Neural progenitor cell (in vitro differentiated cells): Measurements from ENCODE around the gene NUDC. TPM values are rescaled to one million over a fixed set of nuclear protein-coding genes. Genes with fewer than 3 reads are reported as not detected.

ENCODE experiments used
- DNase-seq: peaks from one replicate; pipeline ENCODE4 v3.0.0-alpha.2; 2016; ENCODE audit warnings: low spot score
- H2AFZ ChIP-seq: fragments of 200-600 bp; sonication (generic); replicated peaks from 2 replicates; pipeline ENCODE4 v1.6.1; 2016; ENCODE audit warnings: antibody characterized with exemption
- H3F3A ChIP-seq: fragments of 200-600 bp; sonication (generic); 2 replicates; pipeline ENCODE4 v1.6.1; 2016; ENCODE audit warnings: antibody characterized with exemption, low read depth
- H3K27ac ChIP-seq: fragments of 200-600 bp; sonication (generic); 2 replicates; pipeline ENCODE4 v1.5.1; 2016; ENCODE audit warnings: mild to moderate bottlenecking
- H3K27me3 ChIP-seq: fragments of 200-600 bp; sonication (generic); 2 replicates; pipeline ENCODE4 v1.6.1; 2016; ENCODE audit warnings: mild to moderate bottlenecking, moderate library complexity
- H3K36me3 ChIP-seq: fragments of 200-600 bp; sonication (generic); 2 replicates; pipeline ENCODE4 v1.5.1; 2016
- H3K4me1 ChIP-seq: fragments of 200-600 bp; sonication (generic); 2 replicates; pipeline ENCODE4 v1.6.1; 2016; ENCODE audit warnings: mixed run types
- H3K4me2 ChIP-seq: fragments of 200-600 bp; sonication (generic); 2 replicates; pipeline ENCODE4 v1.6.1; 2016
- H3K4me3 ChIP-seq: fragments of 200-600 bp; sonication (generic); 2 replicates; pipeline ENCODE4 v1.5.1; 2016
- H3K79me2 ChIP-seq: fragments of 200-600 bp; sonication (generic); 2 replicates; pipeline ENCODE4 v1.6.1; 2016; ENCODE audit warnings: low read depth
- H3K9ac ChIP-seq: fragments of 200-600 bp; sonication (generic); 2 replicates; pipeline ENCODE4 v1.6.1; 2016
- H3K9me3 ChIP-seq: fragments of 200-600 bp; sonication (generic); 2 replicates; pipeline ENCODE4 v1.5.1; 2016; ENCODE audit warnings: low read depth
- H4K20me1 ChIP-seq: fragments of 200-600 bp; sonication (generic); 2 replicates; pipeline ENCODE4 v1.6.1; 2016; ENCODE audit warnings: low read depth
- H3K27ac Mint-ChIP-seq: 3 replicates; pipeline ENCODE4 v1.8.0; 2021; ENCODE audit warnings: mixed read lengths
- H3K27me3 Mint-ChIP-seq: 2 replicates; pipeline ENCODE4 v1.8.0; 2022; ENCODE audit warnings: low read depth, mild to moderate bottlenecking, inconsistent platforms, moderate library complexity, mixed read lengths; ENCODE audit not compliant: insufficient read depth
- H3K36me3 Mint-ChIP-seq: 3 replicates; pipeline ENCODE4 v1.8.0; 2021; ENCODE audit warnings: mixed read lengths
- H3K4me1 Mint-ChIP-seq: 3 replicates; pipeline ENCODE4 v1.8.0; 2021; ENCODE audit warnings: mixed read lengths
- H3K4me3 Mint-ChIP-seq: 3 replicates; pipeline ENCODE4 v1.8.0; 2021; ENCODE audit warnings: mild to moderate bottlenecking, moderate library complexity, mixed read lengths
- H3K9me3 Mint-ChIP-seq: 3 replicates; pipeline ENCODE4 v1.8.0; 2020; ENCODE audit warnings: mixed read lengths
- EZH2 ChIP-seq: fragments of 200-600 bp; sonication (generic); IDR thresholded peaks from 2 replicates; pipeline ENCODE4 v1.6.1; 2017; ENCODE audit warnings: antibody characterized with exemption, mild to moderate bottlenecking, moderate library complexity
- EZH2phosphoT487 ChIP-seq: fragments of 200-600 bp; sonication (generic); IDR thresholded peaks from 2 replicates; pipeline ENCODE4 v1.6.1; 2017; ENCODE audit warnings: antibody characterized with exemption
- total RNA-seq: library from RNA; depleted of rRNA; stranded (reverse); fragments of >200 nt; gene quantifications from 2 replicates; pipeline ENCODE4 v1.2.3, GENCODE V29; 2015; ENCODE audit warnings: low replicate concordance
- TF ChIP-seq, protein P1 (sequence below): fragments of 200-600 bp; sonication (generic); IDR thresholded peaks from 2 replicates; pipeline ENCODE4 v1.5.1; 2017; ENCODE audit warnings: antibody characterized with exemption, mild to moderate bottlenecking

Gene NUDC
- total RNA-seq, 1 donor from 2014 or later = 28.6 TPM

- H3K79me2 ChIP-seq = no peaks in the 10 kb centered on the region
- Mint-ChIP-seq H3K4me1 (no peaks in the 10 kb centered on the region), H3K9me3 (no peaks in the 10 kb centered on the region), H3K4me3 (no peak overlapping the region), H3K36me3 (no peaks in the 10 kb centered on the region), H3K27me3 (peaks cover 7% of the 10 kb centered on the region), H3K27ac (no peak overlapping the region)
- no peak overlapping the region for H3K27ac ChIP-seq
- no peaks in the 10 kb centered on the region for H3K36me3 ChIP-seq
- no peak overlapping the region for H3K4me2 ChIP-seq
- no peak overlapping the region for H2AFZ ChIP-seq
- H3K9ac ChIP-seq = no peak overlapping the region
- DNase-seq = no peak
- no peak for TF ChIP-seq EZH2phosphoT487
- TF ChIP-seq EZH2 = no peak
- TF ChIP-seq, protein P1, sequence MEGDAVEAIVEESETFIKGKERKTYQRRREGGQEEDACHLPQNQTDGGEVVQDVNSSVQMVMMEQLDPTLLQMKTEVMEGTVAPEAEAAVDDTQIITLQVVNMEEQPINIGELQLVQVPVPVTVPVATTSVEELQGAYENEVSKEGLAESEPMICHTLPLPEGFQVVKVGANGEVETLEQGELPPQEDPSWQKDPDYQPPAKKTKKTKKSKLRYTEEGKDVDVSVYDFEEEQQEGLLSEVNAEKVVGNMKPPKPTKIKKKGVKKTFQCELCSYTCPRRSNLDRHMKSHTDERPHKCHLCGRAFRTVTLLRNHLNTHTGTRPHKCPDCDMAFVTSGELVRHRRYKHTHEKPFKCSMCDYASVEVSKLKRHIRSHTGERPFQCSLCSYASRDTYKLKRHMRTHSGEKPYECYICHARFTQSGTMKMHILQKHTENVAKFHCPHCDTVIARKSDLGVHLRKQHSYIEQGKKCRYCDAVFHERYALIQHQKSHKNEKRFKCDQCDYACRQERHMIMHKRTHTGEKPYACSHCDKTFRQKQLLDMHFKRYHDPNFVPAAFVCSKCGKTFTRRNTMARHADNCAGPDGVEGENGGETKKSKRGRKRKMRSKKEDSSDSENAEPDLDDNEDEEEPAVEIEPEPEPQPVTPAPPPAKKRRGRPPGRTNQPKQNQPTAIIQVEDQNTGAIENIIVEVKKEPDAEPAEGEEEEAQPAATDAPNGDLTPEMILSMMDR = no peak
- no peaks in the 10 kb centered on the region for H3K27me3 ChIP-seq
- no peaks in the 10 kb centered on the region for H3K4me1 ChIP-seq
- no peaks in the 10 kb centered on the region for H3K9me3 ChIP-seq
- H3K4me3 ChIP-seq = no peak overlapping the region
- H4K20me1 ChIP-seq = no peaks in the 10 kb centered on the region
- H3F3A ChIP-seq = no peaks in the 10 kb centered on the region
Measured at GRCh38 chr1:26978901-26979300, 57.4 kb downstream of the NUDC start.

DNA sequence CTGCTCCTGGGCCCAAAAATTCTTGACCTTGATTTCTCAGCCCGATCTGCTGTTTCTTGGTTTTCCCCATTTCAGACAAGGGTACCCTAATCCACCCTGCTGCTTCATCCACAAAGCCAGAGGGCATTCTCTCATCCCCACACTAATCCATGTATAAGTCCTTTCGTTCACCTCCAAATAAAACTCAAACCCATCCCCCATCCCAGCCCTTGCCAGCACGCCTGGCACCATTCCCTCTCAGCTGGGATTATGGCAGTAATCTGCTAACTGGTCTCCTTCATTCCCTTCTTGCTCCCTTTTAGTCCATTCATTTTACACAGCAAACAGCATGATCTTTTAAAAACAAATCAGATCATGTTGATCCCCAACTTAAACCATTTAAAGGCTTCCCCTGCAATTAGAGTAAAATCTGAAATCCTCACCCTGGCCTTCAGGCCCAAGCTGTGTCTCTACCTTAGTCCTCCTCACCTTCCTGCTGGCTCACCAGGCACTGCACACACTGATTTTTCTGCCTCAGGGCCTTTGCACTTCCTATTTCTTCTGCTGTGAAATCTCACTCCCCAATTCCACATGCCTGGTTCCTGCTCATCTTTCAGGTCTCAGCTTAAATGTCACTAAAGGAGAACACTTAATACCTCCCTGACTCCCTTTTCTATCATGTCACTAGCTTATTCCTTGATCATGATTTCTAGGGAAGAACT, 59.8 kb downstream of the NUDC start:
- no peak overlapping the region for H3K9ac ChIP-seq
- no peaks in the 10 kb centered on the region for H4K20me1 ChIP-seq
- Mint-ChIP-seq H3K36me3 (no peaks in the 10 kb centered on the region), H3K4me1 (no peaks in the 10 kb centered on the region), H3K27me3 (peaks cover 7% of the 10 kb centered on the region), H3K4me3 (no peak overlapping the region), H3K9me3 (no peaks in the 10 kb centered on the region), H3K27ac (no peak overlapping the region)
- TF ChIP-seq, protein P1 = no peak
- TF ChIP-seq EZH2 (no peak), EZH2phosphoT487 (no peak)
- H3K27me3 ChIP-seq = no peaks in the 10 kb centered on the region
- no peak for DNase-seq
- no peaks in the 10 kb centered on the region for H3F3A ChIP-seq
- no peaks in the 10 kb centered on the region for H3K79me2 ChIP-seq
- no peak overlapping the region for H2AFZ ChIP-seq
- H3K4me2 ChIP-seq = no peak overlapping the region
- no peaks in the 10 kb centered on the region for H3K36me3 ChIP-seq
- H3K4me1 ChIP-seq = no peaks in the 10 kb centered on the region
- H3K9me3 ChIP-seq = no peaks in the 10 kb centered on the region
- H3K4me3 ChIP-seq = no peak overlapping the region
- H3K27ac ChIP-seq = no peak overlapping the region

DNA sequence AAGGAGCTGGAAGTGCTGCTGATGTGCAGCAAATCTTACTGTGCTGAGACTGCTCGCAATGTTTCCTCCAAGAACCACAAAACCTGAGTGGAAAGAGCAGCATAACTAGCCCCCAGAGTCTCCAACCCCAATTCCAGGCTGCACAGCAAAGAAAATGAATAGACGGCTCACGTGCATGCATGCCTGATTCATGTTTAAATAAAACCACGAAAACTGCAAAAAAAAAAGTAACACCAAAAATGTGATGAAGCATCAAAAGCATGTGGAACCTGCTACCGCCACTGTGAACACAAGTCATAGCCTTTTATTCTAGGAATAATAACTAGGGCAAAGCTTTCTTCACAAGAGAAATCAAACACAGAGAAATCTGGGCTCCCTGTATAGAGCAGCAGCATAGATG, 62.3 kb downstream of the NUDC start:
- Histone ChIP-seq H2AFZ (no peak overlapping the region), H3K36me3 (no peaks in the 10 kb centered on the region), H3K4me2 (no peak overlapping the region), H3K9ac (no peak overlapping the region), H3K4me3 (no peak overlapping the region), H3F3A (no peaks in the 10 kb centered on the region), H4K20me1 (no peaks in the 10 kb centered on the region), H3K79me2 (no peaks in the 10 kb centered on the region), H3K27ac (no peak overlapping the region), H3K4me1 (no peaks in the 10 kb centered on the region), H3K27me3 (no peaks in the 10 kb centered on the region), H3K9me3 (no peaks in the 10 kb centered on the region)
- TF ChIP-seq, protein P1 = no peak
- TF ChIP-seq EZH2 (no peak), EZH2phosphoT487 (no peak)
- no peak overlapping the region for H3K27ac Mint-ChIP-seq
- H3K4me1 Mint-ChIP-seq = no peaks in the 10 kb centered on the region
- DNase-seq = no peak
- peaks cover 4% of the 10 kb centered on the region for H3K27me3 Mint-ChIP-seq
- H3K9me3 Mint-ChIP-seq = no peaks in the 10 kb centered on the region
- H3K4me3 Mint-ChIP-seq = no peak overlapping the region
- H3K36me3 Mint-ChIP-seq = no peaks in the 10 kb centered on the region
